H9 (cell line): ENCODE measurements around the gene RPL22L1. TPM values are rescaled to one million over a fixed set of nuclear protein-coding genes. Genes with fewer than 3 reads are reported as not detected.
"Not testable (repeated sequence)": the region's sequence is repeated elsewhere in the genome, so short reads cannot be mapped to it uniquely, and the experiment has no call there.

Experiments
- DNase-seq: peaks from one replicate; pipeline ENCODE4 v3.0.0-alpha.2; 2017
- H2AFZ ChIP-seq: one replicate; pipeline ENCODE4 v1.6.1; 2013; ENCODE audit warnings: mild to moderate bottlenecking, low read length, control low read depth, moderate library complexity
- H2AK5ac ChIP-seq: 2 replicates; pipeline ENCODE4 v1.6.1; 2013; ENCODE audit warnings: low read length, control low read depth, mixed read lengths; ENCODE audit not compliant: insufficient read length
- H2BK120ac ChIP-seq: one replicate; pipeline ENCODE4 v1.6.1; 2013; ENCODE audit warnings: low read depth, mild to moderate bottlenecking, low read length, control low read depth, inconsistent platforms; ENCODE audit not compliant: poor library complexity, severe bottlenecking
- H2BK12ac ChIP-seq: 2 replicates; pipeline ENCODE4 v1.6.1; 2013; ENCODE audit warnings: low read length, control low read depth, mixed read lengths, low read depth; ENCODE audit not compliant: insufficient read length
- H2BK15ac ChIP-seq: 2 replicates; pipeline ENCODE4 v1.6.1; 2013; ENCODE audit warnings: low read depth, low read length, control low read depth
- H2BK20ac ChIP-seq: one replicate; pipeline ENCODE4 v1.6.1; 2013; ENCODE audit warnings: low read depth, mild to moderate bottlenecking, low read length, control low read depth, inconsistent platforms; ENCODE audit not compliant: poor library complexity, severe bottlenecking
- H2BK5ac ChIP-seq: 2 replicates; pipeline ENCODE4 v1.6.1; 2013; ENCODE audit warnings: low read length, control low read depth, mixed read lengths; ENCODE audit not compliant: insufficient read length
- H3K14ac ChIP-seq: 2 replicates; pipeline ENCODE4 v1.6.1; 2013; ENCODE audit warnings: low read length, control low read depth; ENCODE audit not compliant: insufficient read depth
- H3K18ac ChIP-seq: 2 replicates; pipeline ENCODE4 v1.6.1; 2013; ENCODE audit warnings: low read depth, mild to moderate bottlenecking, mixed read lengths, low read length, control low read depth; ENCODE audit not compliant: insufficient read length
- H3K23ac ChIP-seq: 2 replicates; pipeline ENCODE4 v1.6.1; 2013; ENCODE audit warnings: low read length, control low read depth, mixed read lengths, low read depth; ENCODE audit not compliant: insufficient read length
- H3K23me2 ChIP-seq: 2 replicates; pipeline ENCODE4 v1.6.1; 2013; ENCODE audit warnings: low read depth, mild to moderate bottlenecking, mixed read lengths, low read length, control low read depth; ENCODE audit not compliant: insufficient read length, poor library complexity, severe bottlenecking
- H3K27ac ChIP-seq: 2 replicates; pipeline ENCODE4 v1.5.1; 2013; ENCODE audit warnings: low read length, control low read depth, mixed read lengths, low read depth; ENCODE audit not compliant: insufficient read length
- H3K27me3 ChIP-seq: 2 replicates; pipeline ENCODE4 v1.6.1; 2013; ENCODE audit warnings: low read length, control low read depth, inconsistent platforms; ENCODE audit not compliant: insufficient read depth
- H3K4ac ChIP-seq: 2 replicates; pipeline ENCODE4 v1.6.1; 2013; ENCODE audit warnings: low read depth, mild to moderate bottlenecking, control low read depth, inconsistent platforms, low read length, moderate library complexity
- H3K4me1 ChIP-seq: 2 replicates; pipeline ENCODE4 v1.6.1; 2013; ENCODE audit warnings: low read length, control low read depth, inconsistent platforms; ENCODE audit not compliant: insufficient read depth
- H3K4me2 ChIP-seq: 2 replicates; pipeline ENCODE4 v1.6.1; 2013; ENCODE audit warnings: low read length, control low read depth, mixed read lengths; ENCODE audit not compliant: insufficient read length, insufficient read depth
- H3K56ac ChIP-seq: 2 replicates; pipeline ENCODE4 v1.6.1; 2013; ENCODE audit warnings: low read depth, mild to moderate bottlenecking, mixed read lengths, low read length, control low read depth; ENCODE audit not compliant: insufficient read length
- H3K79me1 ChIP-seq: 2 replicates; pipeline ENCODE4 v1.6.1; 2013; ENCODE audit warnings: low read depth, mild to moderate bottlenecking, moderate library complexity, low read length, control low read depth, inconsistent platforms; ENCODE audit not compliant: insufficient read depth, poor library complexity, severe bottlenecking
- H3K79me2 ChIP-seq: 2 replicates; pipeline ENCODE4 v1.6.1; 2013; ENCODE audit warnings: low read length, control low read depth, inconsistent platforms; ENCODE audit not compliant: insufficient read depth
- H3K9ac ChIP-seq: 2 replicates; pipeline ENCODE4 v1.6.1; 2013; ENCODE audit warnings: low read length, control low read depth, mixed read lengths; ENCODE audit not compliant: insufficient read length; ENCODE audit errors: extremely low read depth
- H3K9me3 ChIP-seq: one replicate; pipeline ENCODE4 v1.6.1; 2013; ENCODE audit warnings: low read depth, low read length, inconsistent platforms; ENCODE audit not compliant: control insufficient read depth
- H3T11ph ChIP-seq: one replicate; pipeline ENCODE4 v1.6.1; 2013; ENCODE audit warnings: mild to moderate bottlenecking, low read length, control low read depth, inconsistent platforms
- H4K20me1 ChIP-seq: one replicate; pipeline ENCODE4 v1.6.1; 2013; ENCODE audit not compliant: control insufficient read depth, insufficient read length, insufficient read depth
- H4K5ac ChIP-seq: 2 replicates; pipeline ENCODE4 v1.6.1; 2013; ENCODE audit warnings: low read depth, mild to moderate bottlenecking, mixed read lengths, low read length, control low read depth; ENCODE audit not compliant: insufficient read length
- H4K8ac ChIP-seq: replicated peaks from 2 replicates; pipeline ENCODE4 v1.6.1; 2013; ENCODE audit warnings: low read length, control low read depth, mixed read lengths, low read depth; ENCODE audit not compliant: insufficient read length
- H4K91ac ChIP-seq: 2 replicates; pipeline ENCODE4 v1.6.1; 2013; ENCODE audit warnings: low read depth, mild to moderate bottlenecking, moderate library complexity, mixed read lengths, low read length, control low read depth; ENCODE audit not compliant: insufficient read length
- H3K27ac Mint-ChIP-seq, 3 experiments: 2 replicates in 2 of 3; 3 replicates in 1 of 3; pipeline ENCODE4 v1.8.0; 2020 to 2021; ENCODE audit warnings: mixed read lengths in 3 of 3, mild to moderate bottlenecking in 1 of 3, moderate library complexity in 1 of 3
- H3K27me3 Mint-ChIP-seq: 2 replicates; pipeline ENCODE4 v1.8.0; 2021; ENCODE audit warnings: low read depth, mild to moderate bottlenecking, moderate library complexity, mixed read lengths
- H3K36me3 Mint-ChIP-seq, 3 experiments: 2 replicates in 2 of 3; 3 replicates in 1 of 3; pipeline ENCODE4 v1.8.0; 2020 to 2021; ENCODE audit warnings: low read depth in 3 of 3, mixed read lengths in 3 of 3; ENCODE audit not compliant: insufficient read depth in 1 of 3
- H3K4me1 Mint-ChIP-seq, 2 experiments: 2 replicates each; pipeline ENCODE4 v1.8.0; 2020; ENCODE audit warnings: mixed read lengths in 2 of 2
- H3K4me3 Mint-ChIP-seq, 2 experiments: 2 replicates in 1 of 2; 3 replicates in 1 of 2; pipeline ENCODE4 v1.8.0; 2020 to 2021; ENCODE audit warnings: mild to moderate bottlenecking in 2 of 2, mixed read lengths in 2 of 2, moderate library complexity in 1 of 2
- H3K9me3 Mint-ChIP-seq, 2 experiments: 2 replicates in 1 of 2; 3 replicates in 1 of 2; pipeline ENCODE4 v1.8.0; 2020; ENCODE audit warnings: mild to moderate bottlenecking in 2 of 2, mixed read lengths in 2 of 2, moderate library complexity in 1 of 2
- CTCF ChIP-seq: fragments of 200-600 bp; sonication (generic); conservative IDR thresholded peaks from 3 replicates; pipeline ENCODE4 v1.8.0; 2021; ENCODE audit warnings: antibody characterized with exemption, mild to moderate bottlenecking
- WGBS: extraction: QIAGEN DNeasy Blood & Tissue Kit; methylation state at CpG from one replicate; pipeline ENCODE4 v1.1.7; 2013; ENCODE audit warnings: missing lambda C conversion rate, low lambda C conversion rate, mixed read lengths; ENCODE audit not compliant: insufficient read length; ENCODE audit errors: extremely low coverage; 5-methylcytosine and 5-hydroxymethylcytosine counted together
- total RNA-seq: library from RNA; stranded (reverse); gene quantifications from 2 replicates; pipeline ENCODE4 v1.2.1, GENCODE V29; 2021

RPL22L1 gene
- total RNA-seq, 1 experiment from 2014 or later = 100 TPM

- Histone ChIP-seq H3K56ac (no peak overlapping the region), H4K91ac (no peak overlapping the region), H3K27me3 (no peaks in the 10 kb centered on the region), H2BK120ac (no peak overlapping the region), H3K23ac (no peak overlapping the region), H2BK12ac (no peak overlapping the region), H3K4me1 (no peaks in the 10 kb centered on the region), H2BK20ac (no peak overlapping the region), H3K4me2 (no peak overlapping the region), H3K79me2 (no peaks in the 10 kb centered on the region), H3K9ac (no peak overlapping the region), H3K18ac (no peak overlapping the region), H3K27ac (no peak overlapping the region), H4K5ac (no peak overlapping the region), H2AK5ac (no peak overlapping the region), H2BK15ac (no peak overlapping the region), H3K23me2 (no peaks in the 10 kb centered on the region), H2BK5ac (no peak overlapping the region), H3K4ac (no peak overlapping the region), H3K9me3 (no peaks in the 10 kb centered on the region), H4K8ac (no peak overlapping the region), H2AFZ (no peak overlapping the region), H3K14ac (no peak overlapping the region), H3T11ph (no peak overlapping the region), H4K20me1 (no peaks in the 10 kb centered on the region), H3K79me1 (no peaks in the 10 kb centered on the region)
- H3K4me1 Mint-ChIP-seq = peaks cover 0 to 5% of the 10 kb centered on the region in 2 experiments
- H3K27ac Mint-ChIP-seq = no peak overlapping the region
- no peak for DNase-seq
- H3K9me3 Mint-ChIP-seq = peaks cover 4 to 5% of the 10 kb centered on the region in 2 experiments; a peak in 3 of 5 replicates
- no peak for TF ChIP-seq CTCF
- peaks cover 5 to 6% (median 5%) of the 10 kb centered on the region in 3 experiments; a peak in 6 of 7 replicates for H3K36me3 Mint-ChIP-seq
- no peak overlapping the region for H3K4me3 Mint-ChIP-seq
- H3K27me3 Mint-ChIP-seq = no peaks in the 10 kb centered on the region
Observed at GRCh38 chr3:170889132-170889531, 19.1 kb upstream of the RPL22L1 start.

GRCh38 chr3:170884109-170884930, 14.3 kb upstream of the RPL22L1 start:
- peak overlapping the region; percentile 17 to 98 (median 96); a peak in 6 of 7 replicates for H3K27ac Mint-ChIP-seq
- not testable (repeated sequence) for H2BK15ac ChIP-seq

More at GRCh38 chr3:170884109-170884930, 14.3 kb upstream of the RPL22L1 start:
- H2BK120ac ChIP-seq, H3K27me3 Mint-ChIP-seq, H3K4me2 ChIP-seq, H3K56ac ChIP-seq, H4K8ac ChIP-seq, H3T11ph ChIP-seq, H3K14ac ChIP-seq, H3K9me3 ChIP-seq, H3K79me1 ChIP-seq, H3K23ac ChIP-seq, H3K9me3 Mint-ChIP-seq, H3K4me1 Mint-ChIP-seq, H3K27ac ChIP-seq, H3K18ac ChIP-seq, H3K36me3 Mint-ChIP-seq, DNase-seq, H3K23me2 ChIP-seq, H4K5ac ChIP-seq, H4K91ac ChIP-seq, H2AK5ac ChIP-seq, H2BK12ac ChIP-seq, H2AFZ ChIP-seq, H2BK20ac ChIP-seq, H3K79me2 ChIP-seq, H3K9ac ChIP-seq, H2BK5ac ChIP-seq, H3K27me3 ChIP-seq, H3K4ac ChIP-seq, H4K20me1 ChIP-seq, H3K4me1 ChIP-seq: not testable (repeated sequence)
- H3K4me3 Mint-ChIP-seq = peak overlapping the region; percentile 53 to 72
- WGBS = no CpG with 5 or more reads among the region's 24 CpGs
